ENCODE results near the gene GINS2.

Gene GINS2

GRCh38 chr16:85687651-85688471 lies 893 bp downstream of the GINS2 start:
- no peak for DNase-seq

GRCh38 chr16:85686912-85687591 lies 1.7 kb downstream of the GINS2 start:
- DNase-seq: no peak

DNA sequence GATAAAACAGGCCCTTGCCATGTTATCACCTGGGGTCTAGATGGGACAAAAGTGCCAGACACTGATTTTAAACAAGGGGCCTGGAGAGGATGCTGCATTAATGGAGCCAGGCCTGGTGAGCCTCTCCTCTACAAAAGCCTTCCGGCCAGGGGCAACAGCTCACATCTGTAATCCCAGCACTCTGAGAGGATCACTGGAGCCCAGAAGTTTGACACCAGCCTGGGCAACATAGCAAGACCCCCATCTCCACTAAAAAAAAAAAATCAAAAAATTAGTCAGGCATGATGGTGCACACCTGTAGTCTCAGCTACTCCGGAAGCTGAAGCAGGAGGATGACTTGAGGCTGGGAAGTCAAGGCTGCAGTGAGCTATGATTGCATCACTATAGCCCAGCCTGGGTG lies 3.5 kb downstream of the GINS2 start:
- DNase-seq: no peak

GRCh38 chr16:85683363-85683762 lies 5.4 kb downstream of the GINS2 start:
- DNase-seq: no peak

- DNase-seq: no peak
Measured at GRCh38 chr16:85682516-85682915, 6.2 kb downstream of the GINS2 start.

DNA sequence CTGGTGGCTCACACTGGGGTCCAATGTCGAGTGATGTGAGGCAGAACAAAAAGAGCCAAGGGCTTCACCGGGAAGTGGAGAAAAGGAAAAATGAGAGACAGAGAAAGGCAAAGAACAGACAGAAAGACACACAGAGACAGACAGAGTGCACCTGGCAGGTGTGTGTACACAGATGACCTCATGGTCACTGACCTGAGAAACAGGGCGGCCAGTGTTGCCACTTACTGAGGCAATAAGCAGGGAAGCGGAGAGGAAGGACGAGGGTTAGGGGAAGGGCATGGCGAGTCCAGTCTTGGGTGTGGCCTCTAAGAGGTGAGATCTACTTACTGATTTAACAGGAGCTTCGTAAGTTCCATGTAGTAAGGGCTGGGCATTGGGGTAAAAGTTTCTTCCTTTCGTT lies 7.5 kb downstream of the GINS2 start:
- no peak for DNase-seq

DNA sequence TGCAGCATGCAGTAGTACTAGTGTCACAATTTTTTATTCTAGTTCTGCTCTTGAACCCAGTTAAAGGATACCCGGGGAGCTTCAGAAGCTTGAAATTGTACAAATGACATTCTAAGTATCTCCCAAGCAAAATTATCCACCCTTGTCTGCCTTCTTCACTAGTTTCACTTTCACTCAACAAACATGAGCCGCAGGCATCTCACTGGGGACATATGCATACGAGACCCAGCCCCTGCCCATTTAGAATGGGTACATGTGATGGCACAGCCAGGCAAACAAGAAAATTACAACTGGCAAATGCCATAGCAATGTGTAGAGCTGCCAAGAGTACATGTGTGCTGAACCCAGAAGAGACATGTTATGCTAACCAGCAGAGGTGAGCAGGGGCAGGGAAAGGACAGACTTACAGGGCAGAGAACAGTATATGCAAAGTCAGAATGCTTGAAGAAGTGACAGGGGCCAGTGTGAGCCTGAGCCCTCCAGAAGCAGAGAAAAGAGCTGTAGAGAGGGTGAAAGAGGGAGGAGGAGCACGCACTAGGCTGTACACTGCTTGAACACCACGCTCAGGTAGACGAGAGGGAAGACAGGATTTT lies 8.3 kb downstream of the GINS2 start:
- DNase-seq: no peak

DNA sequence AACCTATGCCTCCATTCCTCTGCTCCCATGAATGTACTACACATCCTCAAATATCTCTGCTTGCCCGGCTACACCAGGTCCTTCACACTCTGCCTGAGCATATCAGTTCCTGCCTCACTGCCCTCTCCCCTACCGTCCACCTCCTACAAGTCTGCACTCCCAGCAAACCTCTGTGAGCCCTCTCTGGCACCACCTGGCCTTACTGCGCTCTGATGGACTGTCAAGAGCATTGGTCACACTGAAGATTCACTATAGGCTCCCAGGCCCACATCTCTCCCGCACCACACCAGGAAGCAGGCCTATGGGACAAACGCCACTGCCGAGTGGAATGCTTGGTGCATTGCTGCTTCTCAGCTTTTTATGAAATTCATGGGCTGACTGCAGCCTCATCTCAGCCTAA lies 8.9 kb downstream of the GINS2 start:
- no peak for DNase-seq

GRCh38 chr16:85678821-85679220 lies 9.9 kb downstream of the GINS2 start:
- no peak for DNase-seq

- DNase-seq: no peak
Measured at GRCh38 chr16:85678016-85678415, 10.7 kb downstream of the GINS2 start.

- DNase-seq: no peak
Measured at GRCh38 chr16:85677383-85677967, 11.3 kb downstream of the GINS2 start.

DNA sequence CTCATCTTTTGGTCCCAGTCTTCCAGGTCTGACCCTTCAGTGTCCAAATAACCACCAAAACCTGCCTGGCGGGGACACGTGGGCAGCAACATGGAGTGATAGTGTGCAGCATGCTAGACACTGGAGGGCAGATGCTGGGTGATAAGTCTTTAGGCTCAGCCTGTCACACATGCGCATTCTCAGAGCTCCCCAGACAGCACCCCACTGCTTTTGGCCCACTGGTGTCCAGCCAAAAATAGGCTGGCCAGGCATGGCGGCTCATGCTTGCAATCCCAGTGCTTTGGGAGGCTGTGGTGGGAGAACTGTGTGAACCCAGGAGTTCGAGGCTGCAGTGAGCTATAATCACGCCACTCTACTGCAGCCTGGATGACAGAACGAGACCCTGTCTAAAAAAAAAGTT lies 12.3 kb downstream of the GINS2 start:
- DNase-seq: no peak

DNA sequence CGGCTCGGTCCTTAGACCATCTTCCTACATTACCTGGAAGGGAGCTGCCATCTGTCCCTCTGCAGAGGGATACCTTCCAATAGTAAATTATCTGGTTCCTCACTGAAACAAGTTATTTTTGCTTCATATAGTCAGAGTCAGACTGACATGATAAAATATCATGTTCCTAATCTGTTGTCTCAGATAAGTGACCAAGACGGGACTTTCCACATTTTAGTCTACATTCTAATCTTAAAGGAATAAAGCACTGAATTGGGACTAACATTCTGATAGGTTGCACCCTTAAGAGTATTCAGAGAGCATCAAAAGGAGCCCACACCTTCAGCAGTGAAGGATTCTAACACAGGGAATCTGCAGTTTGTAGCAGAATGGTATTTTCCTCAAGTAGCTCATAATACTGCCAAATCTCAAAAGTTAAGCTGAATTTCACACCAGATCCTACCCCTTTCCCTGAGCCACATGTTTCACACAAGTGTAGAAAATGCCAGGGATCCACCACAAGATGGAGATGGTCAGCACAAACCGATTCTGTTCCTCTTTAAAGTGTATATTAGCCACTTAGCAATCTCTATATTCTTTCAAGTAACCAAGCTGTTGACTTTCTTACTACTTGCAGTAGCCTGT lies 13.4 kb downstream of the GINS2 start:
- peak; percentile 29 for DNase-seq

GRCh38 chr16:85674828-85675227 lies 13.9 kb downstream of the GINS2 start:
- DNase-seq: no peak

GRCh38 chr16:85674418-85674755 lies 14.4 kb downstream of the GINS2 start:
- DNase-seq: no peak

DNA sequence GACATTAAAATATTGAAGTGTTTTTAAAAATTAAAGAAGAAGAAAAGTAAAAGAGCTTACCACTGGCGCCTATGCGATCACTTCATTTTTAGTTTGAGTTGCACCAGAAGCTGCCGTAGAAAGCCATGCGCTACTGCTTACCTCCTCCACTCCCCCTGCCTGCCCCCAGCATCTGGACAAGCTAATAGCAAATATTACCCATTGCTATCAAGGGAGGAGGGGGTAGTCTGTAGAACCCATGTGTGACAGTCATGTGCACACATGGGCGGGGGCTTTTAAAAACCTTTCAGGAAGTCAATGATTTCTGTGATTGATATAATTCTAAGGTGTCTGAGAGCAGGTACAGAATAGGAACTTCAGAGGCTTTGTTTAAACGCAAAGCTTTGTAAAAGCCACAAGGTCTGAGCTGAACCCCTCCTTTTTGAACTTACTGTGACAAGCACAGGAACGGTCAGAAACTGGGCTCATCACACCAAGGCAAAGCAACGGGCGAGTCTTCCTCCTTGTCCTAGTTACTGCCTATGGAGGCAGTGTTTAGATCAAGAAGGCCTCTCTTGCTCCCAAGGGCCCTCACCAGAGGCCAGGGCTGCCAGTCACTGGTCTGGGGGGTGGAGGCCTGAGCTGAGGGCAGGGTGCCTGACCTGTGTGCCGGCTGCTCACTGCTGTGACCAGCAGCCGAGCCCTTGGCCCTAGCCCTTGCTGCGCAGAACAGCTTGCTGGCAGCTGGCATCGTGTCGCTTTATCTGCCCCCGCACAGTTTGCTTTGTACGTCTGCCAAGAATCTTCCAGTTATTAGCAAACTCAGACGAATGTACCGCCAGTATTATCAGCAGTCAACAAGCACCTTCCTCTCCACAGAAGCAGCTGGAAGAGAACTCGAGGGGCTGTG lies 15.0 kb downstream of the GINS2 start:
- DNase-seq: peak; percentile 31

- no peak for DNase-seq
Measured at GRCh38 chr16:85670840-85671239, 17.9 kb downstream of the GINS2 start.

GRCh38 chr16:85668676-85669424 lies 19.9 kb downstream of the GINS2 start:
- DNase-seq: no peak

GRCh38 chr16:85667841-85668413 lies 20.8 kb downstream of the GINS2 start:
- DNase-seq: no peak

GRCh38 chr16:85667261-85667660 lies 21.5 kb downstream of the GINS2 start:
- no peak for DNase-seq

- no peak for DNase-seq
Measured at GRCh38 chr16:85665929-85666328, 22.8 kb downstream of the GINS2 start.
